ENCODE results near the gene DMRT2. TPM values are rescaled to one million over a fixed set of nuclear protein-coding genes. Genes with fewer than 3 reads are reported as not detected.

The DMRT2 gene
- total RNA-seq, 4 donors from 2014 or later = 0.99 to 1.3 TPM; not detected in 2

GRCh38 chr9:1053986-1054425 is 3.8 kb downstream of the DMRT2 start:
- peaks cover 0 to 88% (median 12%) of the 10 kb centered on the region in 4 donors for H3K27me3 ChIP-seq
- no peak for TF ChIP-seq POLR2A (IDR thresholded peaks at IDR 0.05)
- no peak for TF ChIP-seq CTCF (IDR thresholded peaks at IDR 0.05)
- WGBS, 2 donors = 37 to 56% methylated on average over 10 of the region's 10 CpGs
- H3K27ac ChIP-seq = no peak overlapping the region
- H3K4me1 ChIP-seq = peaks cover 3 to 37% (median 11%) of the 10 kb centered on the region in 3 donors
- intact Hi-C loops (cut with DNase I) = no loop called here
- no peak overlapping the region for H3K4me3 ChIP-seq
- no peaks in the 10 kb centered on the region for H3K36me3 ChIP-seq
- no peak for DNase-seq
- H3K9me3 ChIP-seq = no peaks in the 10 kb centered on the region

- TF ChIP-seq POLR2A (IDR thresholded peaks at IDR 0.05) = no peak
- TF ChIP-seq CTCF (IDR thresholded peaks at IDR 0.05) = no peak
- Histone ChIP-seq H3K4me3 (no peak overlapping the region), H3K9me3 (no peaks in the 10 kb centered on the region), H3K27me3 (peaks cover 0 to 83% (median 12%) of the 10 kb centered on the region in 4 donors), H3K36me3 (no peaks in the 10 kb centered on the region), H3K4me1 (peaks cover 0 to 30% (median 6%) of the 10 kb centered on the region in 3 donors), H3K27ac (no peak overlapping the region)
- intact Hi-C loops (cut with DNase I) = no loop called here
- DNase-seq = no peak
- WGBS, 2 donors = 32 to 55% methylated on average over 5 of the region's 5 CpGs
Measured at GRCh38 chr9:1055166-1055565, 5.0 kb downstream of the DMRT2 start.

- H3K4me1 ChIP-seq = peaks cover 0 to 3% (median 0%) of the 10 kb centered on the region in 3 donors
- H3K9me3 ChIP-seq = no peaks in the 10 kb centered on the region
- intact Hi-C loops (cut with DNase I) = no loop called here
- H3K27ac ChIP-seq = no peak overlapping the region
- WGBS, 2 donors = 52 to 56% methylated on average over 3 of the region's 3 CpGs
- no peaks in the 10 kb centered on the region for H3K36me3 ChIP-seq
- H3K27me3 ChIP-seq = peaks cover 0 to 59% (median 4%) of the 10 kb centered on the region in 4 donors
- no peak overlapping the region for H3K4me3 ChIP-seq
- TF ChIP-seq POLR2A (IDR thresholded peaks at IDR 0.05) (no peak), CTCF (IDR thresholded peaks at IDR 0.05) (no peak)
- no peak for DNase-seq
Measured at GRCh38 chr9:1057910-1058309, 7.8 kb downstream of the DMRT2 start.

GRCh38 chr9:1058826-1059487 is 8.8 kb downstream of the DMRT2 start:
- Histone ChIP-seq H3K27me3 (peaks cover 0 to 49% (median 2%) of the 10 kb centered on the region in 4 donors), H3K9me3 (no peaks in the 10 kb centered on the region), H3K4me1 (no peaks in the 10 kb centered on the region), H3K27ac (no peak overlapping the region), H3K36me3 (no peaks in the 10 kb centered on the region), H3K4me3 (no peak overlapping the region)
- 74 to 78% methylated on average over 6 of the region's 6 CpGs for WGBS, 2 donors
- intact Hi-C loops (cut with DNase I) = no loop called here
- no peak for DNase-seq
- TF ChIP-seq POLR2A (IDR thresholded peaks at IDR 0.05) (no peak), CTCF (IDR thresholded peaks at IDR 0.05) (no peak)

- H3K27me3 ChIP-seq = peaks cover 0 to 4% (median 0%) of the 10 kb centered on the region in 4 donors
- H3K9me3 ChIP-seq = no peaks in the 10 kb centered on the region
- DNase-seq = no peak
- intact Hi-C loops (cut with DNase I) = no loop called here
- TF ChIP-seq CTCF (IDR thresholded peaks at IDR 0.05) = no peak
- no peak for TF ChIP-seq POLR2A (IDR thresholded peaks at IDR 0.05)
- H3K36me3 ChIP-seq = no peaks in the 10 kb centered on the region
- WGBS, 2 donors = 72 to 83% methylated on average over 2 of the region's 2 CpGs
- no peak overlapping the region for H3K27ac ChIP-seq
- H3K4me3 ChIP-seq = no peak overlapping the region
- H3K4me1 ChIP-seq = no peaks in the 10 kb centered on the region
Measured at GRCh38 chr9:1065130-1065529, 15.0 kb downstream of the DMRT2 start.
